GM12872 (cell line): ENCODE results near the gene MAN2B2.

Source experiments
- TF ChIP-seq, protein P1 (sequence below): IDR thresholded peaks from 3 replicates; pipeline ENCODE4 v1.5.1; 2011; ENCODE audit warnings: low read depth, mild to moderate bottlenecking, low read length, moderate library complexity; ENCODE audit not compliant: insufficient read depth

Gene MAN2B2

DNA sequence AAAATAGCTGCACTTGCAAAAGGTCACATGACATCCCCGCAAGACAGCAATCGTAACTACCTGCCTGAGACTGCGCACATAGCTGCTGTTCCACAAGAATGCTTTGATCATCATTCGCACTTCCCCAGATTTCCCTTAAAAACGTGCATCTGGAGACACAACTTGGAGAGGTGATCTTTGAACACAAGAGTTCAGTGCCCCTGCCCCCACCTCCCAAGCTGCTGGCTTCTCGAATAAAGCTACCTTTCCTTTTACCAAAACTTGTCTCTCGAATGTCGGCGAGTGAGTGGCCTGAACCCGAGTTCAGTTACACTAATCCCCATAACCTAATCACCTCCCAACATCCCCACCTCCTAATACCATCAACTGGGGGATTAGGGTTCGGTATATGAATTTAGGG is 51.1 kb downstream of the MAN2B2 start:
- TF ChIP-seq, protein P1, sequence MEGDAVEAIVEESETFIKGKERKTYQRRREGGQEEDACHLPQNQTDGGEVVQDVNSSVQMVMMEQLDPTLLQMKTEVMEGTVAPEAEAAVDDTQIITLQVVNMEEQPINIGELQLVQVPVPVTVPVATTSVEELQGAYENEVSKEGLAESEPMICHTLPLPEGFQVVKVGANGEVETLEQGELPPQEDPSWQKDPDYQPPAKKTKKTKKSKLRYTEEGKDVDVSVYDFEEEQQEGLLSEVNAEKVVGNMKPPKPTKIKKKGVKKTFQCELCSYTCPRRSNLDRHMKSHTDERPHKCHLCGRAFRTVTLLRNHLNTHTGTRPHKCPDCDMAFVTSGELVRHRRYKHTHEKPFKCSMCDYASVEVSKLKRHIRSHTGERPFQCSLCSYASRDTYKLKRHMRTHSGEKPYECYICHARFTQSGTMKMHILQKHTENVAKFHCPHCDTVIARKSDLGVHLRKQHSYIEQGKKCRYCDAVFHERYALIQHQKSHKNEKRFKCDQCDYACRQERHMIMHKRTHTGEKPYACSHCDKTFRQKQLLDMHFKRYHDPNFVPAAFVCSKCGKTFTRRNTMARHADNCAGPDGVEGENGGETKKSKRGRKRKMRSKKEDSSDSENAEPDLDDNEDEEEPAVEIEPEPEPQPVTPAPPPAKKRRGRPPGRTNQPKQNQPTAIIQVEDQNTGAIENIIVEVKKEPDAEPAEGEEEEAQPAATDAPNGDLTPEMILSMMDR, result no peak

DNA sequence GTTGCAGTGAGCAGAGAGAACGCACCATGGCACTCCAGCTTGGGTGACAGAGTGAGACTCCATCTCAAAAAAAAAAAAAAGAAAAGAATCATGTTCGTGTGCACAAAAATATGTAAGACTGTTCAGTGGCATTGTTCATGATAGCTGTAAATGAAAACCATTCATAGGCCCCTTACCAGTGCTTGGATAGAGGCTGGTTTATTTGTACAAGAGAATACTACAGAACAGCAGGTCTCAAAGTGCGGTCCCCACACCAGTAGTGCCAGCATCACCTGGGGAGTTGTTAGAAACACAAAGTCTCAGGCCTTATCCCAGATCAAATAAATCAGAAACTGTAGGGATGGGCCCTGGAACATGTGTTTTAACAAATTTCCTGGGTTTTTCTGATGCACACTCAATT is 52.8 kb downstream of the MAN2B2 start:
- TF ChIP-seq, protein P1, result no peak

DNA sequence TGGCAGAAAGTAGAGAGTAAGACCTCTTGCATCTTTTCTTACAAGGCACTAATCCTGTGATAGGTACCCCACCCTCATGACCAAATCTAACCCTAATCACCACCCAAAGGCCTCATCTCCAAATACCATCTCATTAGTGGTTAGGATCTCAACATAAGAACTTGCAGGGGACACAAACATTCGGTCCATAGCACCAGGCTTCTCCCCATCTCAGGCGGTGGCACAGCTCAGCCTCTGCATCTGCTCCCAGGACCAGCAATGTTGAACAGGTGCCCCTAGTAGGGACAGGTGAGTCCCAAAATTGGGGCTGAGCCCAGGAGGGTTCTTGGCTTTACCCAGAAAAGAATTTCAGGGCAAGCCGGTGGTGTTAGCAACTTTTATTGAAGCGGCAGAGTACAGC is 57.1 kb downstream of the MAN2B2 start:
- TF ChIP-seq, protein P1, result no peak

DNA sequence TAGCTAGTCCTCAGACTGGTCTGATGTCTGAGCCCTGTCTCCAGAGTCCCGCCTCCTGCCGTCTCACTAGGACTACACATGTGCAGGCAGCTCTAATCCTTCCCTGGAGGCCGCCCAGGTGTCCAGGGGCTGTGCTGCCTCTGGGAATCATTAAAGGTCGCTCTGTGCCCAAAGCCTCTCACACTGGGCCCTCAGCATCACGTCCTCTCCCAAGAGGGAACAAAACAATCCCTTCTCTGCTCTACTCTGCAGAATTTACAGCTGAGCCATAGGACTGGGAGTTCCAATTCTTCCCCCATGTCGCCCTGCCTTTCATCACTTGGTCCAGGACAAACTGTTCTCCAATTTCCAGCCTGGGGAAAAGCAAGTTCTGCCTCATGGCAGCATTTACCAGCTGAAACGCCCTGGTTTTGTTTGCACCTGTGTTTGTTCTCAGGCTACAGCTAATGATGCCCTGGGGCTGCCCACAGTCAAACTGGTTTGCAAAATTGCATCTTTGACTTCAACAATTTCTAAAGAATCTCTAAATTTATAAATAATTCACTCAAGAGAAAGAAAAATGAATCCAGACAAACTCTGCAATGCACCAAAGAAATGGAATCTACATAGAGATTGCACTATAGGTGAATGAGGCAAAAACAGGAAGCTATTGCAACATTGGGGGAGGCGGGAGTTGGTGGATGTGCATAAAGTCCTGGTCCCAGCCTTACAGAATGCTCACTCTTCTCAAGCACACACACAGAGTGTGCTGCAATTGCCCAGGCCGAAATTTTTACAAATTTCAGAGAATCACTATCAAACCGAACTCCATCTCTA is 58.3 kb downstream of the MAN2B2 start:
- TF ChIP-seq, protein P1, result no peak

DNA sequence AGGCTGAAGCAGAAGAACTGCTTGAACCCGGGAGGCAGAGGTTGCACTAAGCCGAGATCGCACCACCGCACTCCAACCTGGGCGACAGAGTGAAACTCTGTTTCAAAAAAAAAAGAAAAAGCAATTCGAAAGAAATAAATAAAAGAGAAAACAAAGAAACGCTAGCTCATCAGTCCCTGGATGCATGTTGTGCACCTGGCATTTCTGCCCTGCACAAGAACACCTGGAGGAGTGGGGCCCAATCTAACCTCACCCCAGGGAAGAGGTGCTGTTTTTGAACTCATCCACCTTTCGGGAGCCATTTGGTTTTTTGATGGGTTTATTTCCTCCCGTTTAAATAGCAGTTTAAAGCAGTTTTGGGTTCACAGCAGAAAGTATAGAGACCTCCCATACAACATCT is 59.8 kb downstream of the MAN2B2 start:
- TF ChIP-seq, protein P1, result no peak

DNA sequence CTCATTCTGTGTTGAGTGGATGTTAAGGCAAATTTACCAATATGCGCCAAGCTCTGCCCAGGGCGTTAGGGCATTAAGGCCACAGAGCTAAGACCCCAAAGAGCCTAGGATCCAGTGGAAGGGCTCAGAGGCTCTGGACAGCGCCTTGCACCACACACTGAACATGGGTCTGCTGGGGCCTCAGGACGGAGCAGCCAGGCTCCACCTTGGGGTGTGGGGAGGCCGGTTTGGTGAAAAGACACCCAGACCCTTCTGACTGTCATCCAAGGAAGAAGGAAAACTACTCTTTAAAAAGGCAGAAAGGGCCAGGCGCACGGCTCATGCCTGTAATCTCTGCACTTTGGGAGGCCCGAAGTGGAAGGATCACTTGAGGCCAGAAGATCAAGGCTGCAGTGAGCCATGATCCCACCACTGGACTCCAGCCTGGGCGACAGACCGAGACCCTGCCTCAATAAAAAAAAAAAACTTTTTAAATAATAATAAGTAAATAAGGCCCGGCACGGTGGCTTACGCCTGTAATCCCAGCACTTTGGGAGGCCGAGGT is 64.2 kb downstream of the MAN2B2 start:
- TF ChIP-seq, protein P1, result no peak

DNA sequence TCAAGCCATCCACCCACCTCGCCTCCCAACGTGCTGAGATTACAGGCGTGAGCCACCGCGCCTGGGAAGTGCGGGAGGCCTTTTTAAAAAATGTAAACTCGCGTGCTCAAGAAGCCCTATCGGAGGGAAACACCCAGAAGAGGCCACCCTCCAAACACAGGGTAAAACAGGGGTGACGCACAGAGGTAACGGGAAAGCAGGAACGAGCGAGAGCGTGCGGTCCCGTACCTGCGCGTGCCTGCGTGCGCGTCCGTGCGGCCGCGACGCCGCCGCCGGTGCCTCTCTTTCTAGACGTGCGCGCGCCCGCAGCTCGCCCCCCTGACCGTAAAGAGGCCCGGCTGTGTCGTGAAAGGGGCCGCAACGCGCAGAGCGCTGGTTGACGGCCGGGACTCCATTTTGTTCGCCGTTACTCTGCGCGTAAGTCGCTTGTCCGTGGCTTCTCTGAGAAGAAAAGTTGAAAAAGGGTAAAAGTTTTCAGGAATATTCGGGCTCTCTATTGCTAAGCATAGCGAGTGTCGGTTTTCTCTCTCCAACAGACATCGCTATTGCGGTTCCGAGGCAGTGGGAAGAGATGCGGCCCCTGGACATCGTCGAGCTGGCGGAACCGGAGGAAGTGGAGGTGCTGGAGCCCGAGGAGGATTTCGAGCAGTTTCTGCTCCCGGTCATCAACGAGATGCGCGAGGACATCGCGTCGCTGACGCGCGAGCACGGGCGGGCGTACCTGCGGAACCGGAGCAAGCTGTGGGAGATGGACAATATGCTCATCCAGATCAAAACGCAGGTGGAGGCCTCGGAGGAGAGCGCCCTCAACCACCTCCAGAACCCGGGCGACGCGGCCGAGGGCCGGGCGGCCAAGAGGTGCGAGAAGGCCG is 65.5 kb downstream of the MAN2B2 start, which contains the start of gene MRFAP1:
MRFAP1 (plus strand) TSS at position 394 of the 872 bp plus-strand sequence; CDS start at position 572, 178 bp downstream.
- TF ChIP-seq, protein P1, result no peak
